Measurements from ENCODE around the gene NIM1K.
A peak's percentile ranks its signal among the peaks of the same experiment; 100 is the strongest.
"Not testable (repeated sequence)": the region's sequence is repeated elsewhere in the genome, so short reads cannot be mapped to it uniquely, and the experiment has no call there.

NIM1K gene

GRCh38 chr5:43281840-43282658 lies 90.0 kb downstream of the NIM1K start:
- DNase-seq (ENCODE audit: low read depth), result no peak

GRCh38 chr5:43286623-43287022 lies 94.6 kb downstream of the NIM1K start:
- no peak for DNase-seq (ENCODE audit: low read depth)

DNA sequence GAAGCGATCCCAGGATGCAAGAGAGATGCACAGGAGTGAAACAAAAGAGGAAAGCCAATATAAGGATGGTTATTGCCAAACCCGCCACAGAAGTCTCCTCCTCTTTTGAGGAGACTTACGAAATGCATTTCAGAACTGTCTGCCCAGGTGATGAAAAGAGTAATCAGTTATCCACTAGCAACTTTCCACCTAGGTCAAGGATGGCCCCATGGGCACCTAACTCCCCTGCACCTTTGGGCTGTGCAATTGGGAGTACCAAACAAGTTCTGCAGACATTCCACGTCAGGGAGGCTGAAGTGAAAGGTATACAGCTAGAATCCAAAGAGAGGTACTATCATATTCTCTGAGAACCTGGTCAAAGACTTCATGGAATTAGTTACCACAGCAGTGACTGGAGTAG lies 95.5 kb downstream of the NIM1K start:
- DNase-seq (ENCODE audit: low read depth), result no peak

GRCh38 chr5:43288269-43288831 lies 96.3 kb downstream of the NIM1K start:
- no peak for DNase-seq (ENCODE audit: low read depth)

DNA sequence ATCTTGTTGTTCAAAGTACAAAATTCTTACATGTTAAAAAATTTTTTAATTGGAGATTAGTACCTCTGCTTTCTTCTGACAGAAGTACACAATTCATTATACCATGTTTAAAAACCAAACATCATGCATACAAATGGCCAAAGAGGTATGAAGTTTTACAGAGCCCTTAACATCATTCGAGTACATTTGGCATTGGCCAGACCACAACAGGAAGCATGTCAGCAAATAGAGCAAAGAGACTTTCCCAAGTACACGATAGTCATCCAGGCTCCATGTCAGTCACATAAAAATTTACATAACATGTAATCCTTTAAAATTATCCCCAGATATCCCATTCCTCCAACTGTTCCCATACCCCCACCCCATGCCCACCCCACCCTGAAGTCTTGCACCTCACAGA lies 98.7 kb downstream of the NIM1K start:
- DNase-seq (ENCODE audit: low read depth), result no peak

- DNase-seq (ENCODE audit: low read depth), result no peak
Measured at GRCh38 chr5:43294226-43294625, 102.2 kb downstream of the NIM1K start.

GRCh38 chr5:43295202-43295601 lies 103.2 kb downstream of the NIM1K start:
- no peak for DNase-seq (ENCODE audit: low read depth)

- DNase-seq (ENCODE audit: low read depth), result no peak
Measured at GRCh38 chr5:43296835-43297234, 104.8 kb downstream of the NIM1K start.

DNA sequence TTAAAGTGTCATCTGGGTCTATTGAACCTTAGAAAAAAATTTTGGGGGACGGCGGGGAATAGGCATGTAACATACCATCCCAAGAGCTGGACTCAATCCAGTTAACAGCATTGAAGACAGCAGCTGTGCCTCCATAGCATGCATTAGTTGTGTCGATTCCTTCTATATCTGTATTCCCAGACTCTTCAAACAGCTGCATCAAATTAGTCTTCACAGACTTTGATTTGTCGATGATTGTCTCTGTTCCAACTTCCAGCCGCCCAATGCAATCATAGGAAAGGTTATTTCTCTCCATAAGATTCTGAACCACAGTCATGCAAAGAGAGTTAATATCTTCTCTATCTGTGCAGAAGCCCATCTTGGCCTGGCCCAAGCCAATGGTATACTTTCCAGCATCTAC lies 106.4 kb downstream of the NIM1K start:
- DNase-seq (ENCODE audit: low read depth), result no peak

- no peak for DNase-seq (ENCODE audit: low read depth)
Measured at GRCh38 chr5:43300112-43300511, 108.1 kb downstream of the NIM1K start.

- DNase-seq (ENCODE audit: low read depth), result no peak
Measured at GRCh38 chr5:43301653-43302091, 109.6 kb downstream of the NIM1K start.

- no peak for DNase-seq (ENCODE audit: low read depth)
Measured at GRCh38 chr5:43302481-43302880, 110.5 kb downstream of the NIM1K start.

GRCh38 chr5:43303242-43303641 lies 111.2 kb downstream of the NIM1K start:
- DNase-seq (ENCODE audit: low read depth), result no peak

- DNase-seq (ENCODE audit: low read depth), result peak; percentile 26
Measured at GRCh38 chr5:43304525-43304924, 112.5 kb downstream of the NIM1K start.

- peak; percentile 62 for DNase-seq (ENCODE audit: low read depth)
Measured at GRCh38 chr5:43305948-43306565, 114.0 kb downstream of the NIM1K start.

GRCh38 chr5:43306954-43307353 lies 114.9 kb downstream of the NIM1K start:
- DNase-seq (ENCODE audit: low read depth), result not testable (repeated sequence)

DNA sequence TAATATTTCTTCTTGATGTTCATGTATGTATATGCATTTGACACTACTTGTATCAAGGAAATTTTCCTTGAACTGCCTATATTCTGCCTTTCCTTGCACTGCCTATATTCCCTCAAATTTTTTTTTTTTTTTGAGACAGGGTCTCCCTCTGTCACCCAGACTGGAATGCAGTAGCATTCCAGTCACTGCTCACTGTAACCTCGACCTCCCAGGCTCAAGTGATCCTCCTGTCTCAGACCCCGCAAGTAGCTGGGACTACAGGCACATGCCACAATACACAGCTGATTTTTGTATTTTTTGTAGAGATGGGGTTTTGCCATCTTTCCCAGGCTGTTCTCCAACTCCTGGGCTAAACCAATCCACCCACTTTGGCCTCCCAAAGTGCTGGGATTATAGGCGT lies 117.1 kb downstream of the NIM1K start:
- DNase-seq (ENCODE audit: low read depth), result no peak

DNA sequence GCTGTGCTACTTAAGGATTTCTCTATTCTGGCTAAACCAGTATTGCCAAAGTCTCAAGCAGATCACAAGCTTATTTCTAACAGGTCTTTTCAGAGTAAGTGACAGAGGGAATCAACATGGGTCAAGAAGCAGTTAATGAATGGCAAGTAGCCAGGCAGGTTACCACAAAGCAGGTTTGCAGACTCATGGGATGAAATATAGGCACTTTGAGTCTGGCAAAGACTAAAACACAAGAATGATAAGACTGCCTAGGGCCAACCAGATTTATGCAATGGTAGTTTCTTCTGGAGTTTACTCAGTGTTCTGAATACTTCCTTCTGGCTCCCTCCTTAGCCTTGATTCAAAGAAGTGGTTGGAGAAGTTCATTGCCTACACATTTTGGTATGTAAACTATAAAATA lies 117.6 kb downstream of the NIM1K start:
- DNase-seq (ENCODE audit: low read depth), result no peak

DNA sequence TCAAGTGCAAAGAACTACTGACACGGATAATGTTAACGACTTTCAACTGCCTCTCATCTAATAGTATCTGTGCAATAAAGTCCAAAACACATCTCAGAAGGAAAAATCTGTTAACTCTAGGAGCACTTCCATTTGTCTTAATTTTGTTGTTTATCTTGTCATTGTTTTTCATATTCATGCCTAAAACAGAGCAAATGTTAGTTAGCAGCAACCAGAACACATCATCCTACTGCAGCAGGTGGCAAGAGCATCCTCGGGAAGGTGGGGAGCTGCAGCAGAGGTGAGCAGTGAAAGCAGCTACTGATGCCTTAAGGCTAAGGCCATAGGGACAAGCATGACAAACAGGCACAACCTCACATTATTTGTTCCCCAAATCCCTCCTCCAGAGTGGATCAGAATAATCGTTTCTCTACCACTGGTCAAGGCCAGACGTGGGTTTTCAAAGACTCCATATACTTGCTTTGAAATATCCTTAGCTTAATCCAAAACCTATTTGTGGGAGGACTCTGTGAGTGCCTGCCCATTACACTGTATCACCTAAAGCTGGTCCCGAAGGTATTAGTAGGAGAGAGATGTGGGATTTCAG lies 120.1 kb downstream of the NIM1K start:
- DNase-seq (ENCODE audit: low read depth), result no peak

GRCh38 chr5:43312699-43313034 lies 120.6 kb downstream of the NIM1K start:
- DNase-seq (ENCODE audit: low read depth), result no peak

DNA sequence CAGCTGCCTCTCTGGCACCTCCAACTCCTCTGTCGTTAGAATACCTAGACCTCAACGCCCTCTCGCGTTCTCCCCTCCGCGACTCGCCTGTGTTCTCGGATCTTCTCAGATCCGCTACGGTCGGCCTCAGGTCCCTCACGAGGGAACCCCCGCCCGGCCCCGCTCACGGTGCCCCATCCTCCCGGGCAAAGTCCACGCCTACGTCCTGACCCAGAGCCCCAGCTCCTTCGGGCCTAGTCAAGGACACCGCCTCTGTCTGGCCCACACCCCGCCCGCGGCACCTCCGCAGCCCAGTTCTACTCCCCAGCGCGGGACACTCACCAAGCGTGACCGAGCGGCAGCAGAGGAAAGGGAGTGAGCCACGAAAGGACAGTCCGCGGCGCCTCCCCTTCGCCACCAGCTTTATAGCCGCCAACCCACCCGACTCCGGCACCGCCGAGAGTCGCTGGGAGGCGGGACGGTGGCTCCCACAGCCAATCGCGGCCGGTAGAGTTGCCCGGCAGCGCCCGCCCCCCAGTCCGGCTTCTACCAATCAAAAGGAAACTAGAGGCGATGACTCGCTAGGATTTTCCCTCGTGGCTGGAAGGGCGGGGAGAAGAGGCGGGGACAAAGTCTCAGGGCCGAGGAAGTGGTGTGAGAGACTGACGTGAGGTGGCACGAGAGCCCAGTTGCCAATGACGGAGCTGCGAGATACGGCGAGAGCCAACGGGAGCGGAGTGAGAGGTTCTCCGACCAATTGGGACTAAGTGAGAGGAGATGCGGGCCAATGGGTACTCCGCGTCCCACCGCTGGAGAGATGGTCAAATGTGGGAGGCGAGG lies 121.2 kb downstream of the NIM1K start, which contains the start of gene HMGCS1:
Gene HMGCS1 (minus strand): TSS at position 378 of the 819 bp plus-strand sequence. CDS start 14,447 bp downstream, outside the sequence.
- peak; percentile 99 for DNase-seq (ENCODE audit: low read depth)

DNA sequence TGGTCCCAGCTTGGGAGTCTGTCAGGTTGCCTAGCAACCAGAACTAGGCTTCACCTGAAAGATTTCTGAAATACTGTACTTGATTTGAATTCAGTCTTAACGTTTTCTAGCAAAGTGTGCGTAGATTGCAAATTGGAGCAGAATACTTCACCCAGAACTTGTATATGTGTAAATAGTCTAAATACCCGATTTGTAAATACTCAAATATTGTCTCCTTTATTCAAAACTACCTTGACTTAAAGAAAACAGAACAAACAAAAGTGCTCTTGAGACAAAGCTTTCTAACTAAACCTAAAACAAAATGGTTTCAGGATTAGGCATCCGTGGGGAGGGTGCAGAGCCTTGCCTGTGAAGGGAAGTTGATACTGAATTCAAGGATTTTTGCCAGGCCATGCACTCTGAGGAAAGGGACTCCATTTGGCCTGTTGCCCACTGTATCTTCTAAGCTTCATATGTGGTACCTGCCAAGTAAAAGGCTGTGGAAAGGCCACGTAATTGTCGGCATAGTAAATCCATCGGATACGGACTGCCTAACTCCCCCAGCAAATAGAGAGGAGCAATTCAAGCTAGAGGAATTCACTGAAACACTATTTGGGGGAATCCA lies 121.9 kb downstream of the NIM1K start:
- DNase-seq (ENCODE audit: low read depth), result no peak
